GM21447 (cell line): ENCODE data around the gene KRTAP22-2.

Source experiments
- ATAC-seq: cut with Tn5 transposase; IDR thresholded peaks from one replicate; pipeline ENCODE4 v1.9.1; 2021; ENCODE audit not compliant: unreplicated experiment

KRTAP22-2 gene

GRCh38 chr21:30563630-30564029 lies 26.6 kb downstream of the KRTAP22-2 start:
- ATAC-seq = no peak

- no peak for ATAC-seq
Measured at GRCh38 chr21:30563072-30563471, 27.1 kb downstream of the KRTAP22-2 start.

GRCh38 chr21:30561957-30562356 lies 28.2 kb downstream of the KRTAP22-2 start:
- no peak for ATAC-seq

GRCh38 chr21:30561264-30561895 lies 28.8 kb downstream of the KRTAP22-2 start, which contains the start of gene KRTAP19-7:
KRTAP19-7 (minus strand) TSS chr21:30561314; CDS start chr21:30561289, 25 bp downstream.
- ATAC-seq = no peak

- no peak for ATAC-seq
Measured at GRCh38 chr21:30555095-30555494, 35.1 kb downstream of the KRTAP22-2 start.

- no peak for ATAC-seq
Measured at GRCh38 chr21:30552782-30553181, 37.4 kb downstream of the KRTAP22-2 start.

GRCh38 chr21:30541764-30542163 lies 48.4 kb downstream of the KRTAP22-2 start, which contains the start of gene KRTAP19-6:
KRTAP19-6 (minus strand) TSS chr21:30541864; CDS start chr21:30541833, 31 bp downstream.
- no peak for ATAC-seq
